K562 (cell line): ENCODE data around the gene SND1. TPM values are rescaled to one million over a fixed set of nuclear protein-coding genes. Genes with fewer than 3 reads are reported as not detected.

Source experiments
- ATF1 ChIP-seq, 2 experiments: fragments of 450-650 bp in 1 of 2; IDR thresholded peaks; 2 replicates each; pipeline ENCODE4 v1.6.1; 2016; ENCODE audit warnings: missing compliant biosample characterization in 1 of 2, missing genetic modification characterization in 1 of 2
- CEBPG ChIP-seq, 3 experiments: fragments of 200-800 bp in 1 of 3; sonication (Bioruptor generic) in 1 of 3; sonication (generic) in 1 of 3; formaldehyde crosslinking in 1 of 3; IDR thresholded peaks in 2 of 3; conservative IDR thresholded peaks in 1 of 3; 2 replicates each; pipeline versions ENCODE4 v1.6.1 to v1.8.0; 2016 to 2022; ENCODE audit warnings: missing compliant biosample characterization in 2 of 3, missing genetic modification characterization in 2 of 3, mild to moderate bottlenecking in 1 of 3, missing genetic modification reagents in 1 of 3
- ELF2 ChIP-seq: fragments of 250-450 bp; sonication (Bioruptor Pico); IDR thresholded peaks from 2 replicates; pipeline ENCODE4 v1.5.0; 2021; ENCODE audit warnings: mild to moderate bottlenecking
- ELF4 ChIP-seq: fragments of 450-650 bp; formaldehyde crosslinking; IDR thresholded peaks from 2 replicates; pipeline ENCODE4 v1.4.0; 2022; ENCODE audit warnings: missing genetic modification characterization
- EP300 ChIP-seq: IDR thresholded peaks from 2 replicates; pipeline ENCODE4 v1.6.1; 2012; ENCODE audit warnings: low read length, improper control_type of control experiment
- HEY1 ChIP-seq: fragments of 250-450 bp; sonication (Bioruptor Pico); IDR thresholded peaks from 2 replicates; pipeline ENCODE4 v1.5.0; 2020; ENCODE audit warnings: mild to moderate bottlenecking, moderate library complexity, borderline replicate concordance
- PRPF4 ChIP-seq: fragments of 200-400 bp; formaldehyde crosslinking; IDR thresholded peaks from one replicate; pipeline ENCODE4 v1.6.1; 2017; ENCODE audit warnings: low read length, low read depth, mild to moderate bottlenecking; ENCODE audit not compliant: insufficient read depth, poor library complexity, severe bottlenecking
- RB1 ChIP-seq: fragments of 450-650 bp; IDR thresholded peaks from 2 replicates; pipeline ENCODE4 v1.6.1; 2017; ENCODE audit warnings: low read depth, mild to moderate bottlenecking
- SMAD3 ChIP-seq: fragments of 450-650 bp; formaldehyde crosslinking; conservative IDR thresholded peaks from 2 replicates; pipeline ENCODE4 v1.4.0; 2020; ENCODE audit warnings: mild to moderate bottlenecking
- ZNF644 ChIP-seq: fragments of 200-800 bp; sonication (Bioruptor generic); IDR thresholded peaks from 2 replicates; pipeline ENCODE4 v1.6.1; 2016; ENCODE audit warnings: low read depth, missing genetic modification characterization, missing compliant biosample characterization
- polyA plus RNA-seq, 8 experiments: library from polyadenylated mRNA; depleted of rRNA in 4 of 8; stranded (reverse) in 5 of 8; unstranded in 3 of 8; fragments of >200 nt; fragmentation: Nextera tagmentation in 2 of 8; fragmentation: Illumina TruSeq in 1 of 8; extraction: Ambion mirVana in 2 of 8; extraction: Trizol in 1 of 8; gene quantifications; 2 replicates each; pipeline versions ENCODE4 v1.2.1 to v1.2.3, GENCODE V29; 2011 to 2014; ENCODE audit warnings: inconsistent platforms in 1 of 8, missing spikeins in 1 of 8
- total RNA-seq, 7 experiments: library from RNA; depleted of rRNA in 6 of 7; stranded (reverse); fragments of >200 nt in 6 of 7; fragmentation: Illumina TruSeq in 2 of 7; extraction: Trizol in 2 of 7; gene quantifications; 2 replicates each; pipeline versions ENCODE4 v1.2.1 to v1.2.3, GENCODE V29; 2011 to 2021; ENCODE audit warnings: low replicate concordance in 1 of 7
- TF ChIP-seq, protein P1 (sequence below), 2 experiments: fragments of 450-650 bp; IDR thresholded peaks; 2 replicates each; pipeline ENCODE4 v1.6.1; 2018; ENCODE audit warnings: mild to moderate bottlenecking in 2 of 2, low read depth in 1 of 2; ENCODE audit not compliant: partially characterized antibody in 2 of 2
- TF ChIP-seq, protein P2 (sequence below), 2 experiments: fragments of 450-650 bp; conservative IDR thresholded peaks; 2 replicates each; pipeline ENCODE4 v1.6.1; 2017; ENCODE audit warnings: mild to moderate bottlenecking in 2 of 2, moderate library complexity in 2 of 2
- TF ChIP-seq, protein P3 (sequence below): sonication (generic); formaldehyde crosslinking; IDR thresholded peaks from 2 replicates; pipeline ENCODE4 v1.8.0; 2022; ENCODE audit warnings: mild to moderate bottlenecking, missing genetic modification reagents
- TF ChIP-seq, protein P4 (sequence below): fragments of 250-450 bp; sonication (Bioruptor Pico); IDR thresholded peaks from 2 replicates; pipeline ENCODE4 v1.4.0; 2020; ENCODE audit warnings: mild to moderate bottlenecking, moderate library complexity
- TF ChIP-seq, protein P5 (sequence below): fragments of 450-650 bp; formaldehyde crosslinking; IDR thresholded peaks from 2 replicates; pipeline ENCODE4 v1.4.0; 2020; ENCODE audit warnings: mild to moderate bottlenecking

Gene SND1
- total and polyA plus RNA-seq, 9 of the 15 experiments (the other 6 are each of a cell fraction or from before 2014, with no cell fraction given), result 46.5 to 307 (median 191) TPM

GRCh38 chr7:127822822-127823508 lies 171.0 kb downstream of the SND1 start (continued):
- no peak for TF ChIP-seq ELF2 (CRISPR knock-in tag)
- TF ChIP-seq HEY1 (CRISPR knock-in tag), result no peak
- no peak for TF ChIP-seq PRPF4
- TF ChIP-seq EP300, result peak; percentile 88
- TF ChIP-seq, protein P1, sequence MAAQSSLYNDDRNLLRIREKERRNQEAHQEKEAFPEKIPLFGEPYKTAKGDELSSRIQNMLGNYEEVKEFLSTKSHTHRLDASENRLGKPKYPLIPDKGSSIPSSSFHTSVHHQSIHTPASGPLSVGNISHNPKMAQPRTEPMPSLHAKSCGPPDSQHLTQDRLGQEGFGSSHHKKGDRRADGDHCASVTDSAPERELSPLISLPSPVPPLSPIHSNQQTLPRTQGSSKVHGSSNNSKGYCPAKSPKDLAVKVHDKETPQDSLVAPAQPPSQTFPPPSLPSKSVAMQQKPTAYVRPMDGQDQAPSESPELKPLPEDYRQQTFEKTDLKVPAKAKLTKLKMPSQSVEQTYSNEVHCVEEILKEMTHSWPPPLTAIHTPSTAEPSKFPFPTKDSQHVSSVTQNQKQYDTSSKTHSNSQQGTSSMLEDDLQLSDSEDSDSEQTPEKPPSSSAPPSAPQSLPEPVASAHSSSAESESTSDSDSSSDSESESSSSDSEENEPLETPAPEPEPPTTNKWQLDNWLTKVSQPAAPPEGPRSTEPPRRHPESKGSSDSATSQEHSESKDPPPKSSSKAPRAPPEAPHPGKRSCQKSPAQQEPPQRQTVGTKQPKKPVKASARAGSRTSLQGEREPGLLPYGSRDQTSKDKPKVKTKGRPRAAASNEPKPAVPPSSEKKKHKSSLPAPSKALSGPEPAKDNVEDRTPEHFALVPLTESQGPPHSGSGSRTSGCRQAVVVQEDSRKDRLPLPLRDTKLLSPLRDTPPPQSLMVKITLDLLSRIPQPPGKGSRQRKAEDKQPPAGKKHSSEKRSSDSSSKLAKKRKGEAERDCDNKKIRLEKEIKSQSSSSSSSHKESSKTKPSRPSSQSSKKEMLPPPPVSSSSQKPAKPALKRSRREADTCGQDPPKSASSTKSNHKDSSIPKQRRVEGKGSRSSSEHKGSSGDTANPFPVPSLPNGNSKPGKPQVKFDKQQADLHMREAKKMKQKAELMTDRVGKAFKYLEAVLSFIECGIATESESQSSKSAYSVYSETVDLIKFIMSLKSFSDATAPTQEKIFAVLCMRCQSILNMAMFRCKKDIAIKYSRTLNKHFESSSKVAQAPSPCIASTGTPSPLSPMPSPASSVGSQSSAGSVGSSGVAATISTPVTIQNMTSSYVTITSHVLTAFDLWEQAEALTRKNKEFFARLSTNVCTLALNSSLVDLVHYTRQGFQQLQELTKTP (IDR thresholded peaks at IDR 0.05; ENCODE audit: low read depth in 1 of 2, partially characterized antibody in 2 of 2), result peak; percentile 53 to 80
- TF ChIP-seq, protein P2, sequence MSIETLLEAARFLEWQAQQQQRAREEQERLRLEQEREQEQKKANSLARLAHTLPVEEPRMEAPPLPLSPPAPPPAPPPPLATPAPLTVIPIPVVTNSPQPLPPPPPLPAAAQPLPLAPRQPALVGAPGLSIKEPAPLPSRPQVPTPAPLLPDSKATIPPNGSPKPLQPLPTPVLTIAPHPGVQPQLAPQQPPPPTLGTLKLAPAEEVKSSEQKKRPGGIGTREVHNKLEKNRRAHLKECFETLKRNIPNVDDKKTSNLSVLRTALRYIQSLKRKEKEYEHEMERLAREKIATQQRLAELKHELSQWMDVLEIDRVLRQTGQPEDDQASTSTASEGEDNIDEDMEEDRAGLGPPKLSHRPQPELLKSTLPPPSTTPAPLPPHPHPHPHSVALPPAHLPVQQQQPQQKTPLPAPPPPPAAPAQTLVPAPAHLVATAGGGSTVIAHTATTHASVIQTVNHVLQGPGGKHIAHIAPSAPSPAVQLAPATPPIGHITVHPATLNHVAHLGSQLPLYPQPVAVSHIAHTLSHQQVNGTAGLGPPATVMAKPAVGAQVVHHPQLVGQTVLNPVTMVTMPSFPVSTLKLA (conservative IDR thresholded peaks at IDR 0.05), result 0 out of 4 replicates have a peak, but pooled peaks of 1 of the 2 experiments have one; percentile 9
- TF ChIP-seq CEBPG (CRISPR knock-in tag; IDR thresholded peaks at IDR 0.05), result peak; percentile 98
- peak; percentile 74 to 97 for TF ChIP-seq CEBPG (tag; conservative IDR thresholded peaks at IDR 0.05 in 1 of 2, IDR thresholded peaks at IDR 0.05 in 1 of 2)
- TF ChIP-seq, protein P3, sequence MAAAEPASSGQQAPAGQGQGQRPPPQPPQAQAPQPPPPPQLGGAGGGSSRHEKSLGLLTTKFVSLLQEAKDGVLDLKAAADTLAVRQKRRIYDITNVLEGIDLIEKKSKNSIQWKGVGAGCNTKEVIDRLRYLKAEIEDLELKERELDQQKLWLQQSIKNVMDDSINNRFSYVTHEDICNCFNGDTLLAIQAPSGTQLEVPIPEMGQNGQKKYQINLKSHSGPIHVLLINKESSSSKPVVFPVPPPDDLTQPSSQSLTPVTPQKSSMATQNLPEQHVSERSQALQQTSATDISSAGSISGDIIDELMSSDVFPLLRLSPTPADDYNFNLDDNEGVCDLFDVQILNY (CRISPR knock-in tag), result no peak
- TF ChIP-seq, protein P4, sequence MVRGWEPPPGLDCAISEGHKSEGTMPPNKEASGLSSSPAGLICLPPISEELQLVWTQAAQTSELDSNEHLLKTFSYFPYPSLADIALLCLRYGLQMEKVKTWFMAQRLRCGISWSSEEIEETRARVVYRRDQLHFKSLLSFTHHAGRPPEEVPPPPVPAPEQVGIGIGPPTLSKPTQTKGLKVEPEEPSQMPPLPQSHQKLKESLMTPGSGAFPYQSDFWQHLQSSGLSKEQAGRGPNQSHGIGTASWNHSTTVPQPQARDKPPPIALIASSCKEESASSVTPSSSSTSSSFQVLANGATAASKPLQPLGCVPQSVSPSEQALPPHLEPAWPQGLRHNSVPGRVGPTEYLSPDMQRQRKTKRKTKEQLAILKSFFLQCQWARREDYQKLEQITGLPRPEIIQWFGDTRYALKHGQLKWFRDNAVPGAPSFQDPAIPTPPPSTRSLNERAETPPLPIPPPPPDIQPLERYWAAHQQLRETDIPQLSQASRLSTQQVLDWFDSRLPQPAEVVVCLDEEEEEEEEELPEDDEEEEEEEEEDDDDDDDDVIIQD (CRISPR knock-in tag), result no peak
- TF ChIP-seq ZNF644 (tag), result no peak
- no peak for TF ChIP-seq ELF4 (CRISPR knock-in tag)
- TF ChIP-seq, protein P5, sequence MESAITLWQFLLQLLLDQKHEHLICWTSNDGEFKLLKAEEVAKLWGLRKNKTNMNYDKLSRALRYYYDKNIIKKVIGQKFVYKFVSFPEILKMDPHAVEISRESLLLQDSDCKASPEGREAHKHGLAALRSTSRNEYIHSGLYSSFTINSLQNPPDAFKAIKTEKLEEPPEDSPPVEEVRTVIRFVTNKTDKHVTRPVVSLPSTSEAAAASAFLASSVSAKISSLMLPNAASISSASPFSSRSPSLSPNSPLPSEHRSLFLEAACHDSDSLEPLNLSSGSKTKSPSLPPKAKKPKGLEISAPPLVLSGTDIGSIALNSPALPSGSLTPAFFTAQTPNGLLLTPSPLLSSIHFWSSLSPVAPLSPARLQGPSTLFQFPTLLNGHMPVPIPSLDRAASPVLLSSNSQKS (CRISPR knock-in tag), result no peak
- no peak for TF ChIP-seq ATF1 (CRISPR knock-in tag; IDR thresholded peaks at IDR 0.05)
- TF ChIP-seq ATF1 (tag; IDR thresholded peaks at IDR 0.05), result no peak
- no peak for TF ChIP-seq RB1
- 0 out of 2 replicates have a peak, but pooled peaks have one; percentile 6 for TF ChIP-seq SMAD3 (CRISPR knock-in tag)
